Glutamatergic neuron (in vitro differentiated cells): ENCODE results near the gene DGKI. TPM values are rescaled to one million over a fixed set of nuclear protein-coding genes. Genes with fewer than 3 reads are reported as not detected.

Source experiments
- DNase-seq: peaks from one replicate; pipeline ENCODE4 v3.0.0; 2022
- H3K27ac Mint-ChIP-seq: one replicate; pipeline ENCODE4 v1.8.0; 2020; ENCODE audit warnings: mild to moderate bottlenecking, mixed read lengths, inconsistent platforms; ENCODE audit not compliant: unreplicated experiment
- H3K27me3 Mint-ChIP-seq: one replicate; pipeline ENCODE4 v1.8.0; 2020; ENCODE audit warnings: mild to moderate bottlenecking, moderate library complexity, mixed read lengths, inconsistent platforms; ENCODE audit not compliant: unreplicated experiment
- H3K36me3 Mint-ChIP-seq: one replicate; pipeline ENCODE4 v1.8.0; 2020; ENCODE audit warnings: mild to moderate bottlenecking, mixed read lengths, inconsistent platforms; ENCODE audit not compliant: unreplicated experiment
- H3K4me1 Mint-ChIP-seq: one replicate; pipeline ENCODE4 v1.8.0; 2020; ENCODE audit warnings: mild to moderate bottlenecking, low read depth, mixed read lengths, inconsistent platforms; ENCODE audit not compliant: unreplicated experiment
- H3K4me3 Mint-ChIP-seq: one replicate; pipeline ENCODE4 v1.8.0; 2020; ENCODE audit warnings: mild to moderate bottlenecking, mixed read lengths, inconsistent platforms; ENCODE audit not compliant: unreplicated experiment
- H3K9me3 Mint-ChIP-seq: one replicate; pipeline ENCODE4 v1.8.0; 2020; ENCODE audit warnings: mild to moderate bottlenecking, moderate library complexity, mixed read lengths, inconsistent platforms; ENCODE audit not compliant: unreplicated experiment
- total RNA-seq: library from RNA; stranded (reverse); fragmentation: NEBNext Ultra II Directional; extraction: Animal tissue kit (Norgen Biotek cat#: 25700); gene quantifications from one replicate; pipeline ENCODE4 v1.2.1, GENCODE V29; 2021; ENCODE audit not compliant: unreplicated experiment
- TF ChIP-seq, protein P1 (sequence below): fragments of 200-600 bp; sonication (generic); IDR thresholded peaks from one replicate; pipeline ENCODE4 v1.5.0; 2021; ENCODE audit not compliant: partially characterized antibody, unreplicated experiment

The DGKI gene
- total RNA-seq, 1 donor from 2014 or later, result 19.4 TPM

DNA sequence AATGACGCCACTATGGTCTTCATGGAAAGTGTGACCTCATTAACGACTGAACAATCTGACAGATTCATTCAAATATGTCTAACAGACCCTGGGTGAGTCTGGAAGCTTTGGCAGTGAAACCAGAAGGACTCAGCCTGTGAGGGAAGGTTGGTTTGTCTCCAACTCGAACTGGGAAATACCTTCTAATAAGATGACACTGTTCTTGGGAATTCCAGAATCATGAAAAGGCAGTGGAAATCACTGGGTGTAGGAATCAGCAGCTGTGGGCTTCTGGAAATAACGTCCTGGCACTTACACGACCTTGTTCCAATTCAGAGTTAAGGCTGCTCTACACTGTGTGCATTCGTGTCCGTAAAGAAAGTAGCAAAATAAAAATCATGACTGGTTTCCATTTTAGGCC, 75.1 kb downstream of the DGKI start:
- Mint-ChIP-seq H3K4me1 (no peaks in the 10 kb centered on the region), H3K27ac (no peak overlapping the region), H3K4me3 (no peak overlapping the region), H3K36me3 (no peaks in the 10 kb centered on the region), H3K9me3 (peaks cover 5% of the 10 kb centered on the region), H3K27me3 (no peaks in the 10 kb centered on the region)
- DNase-seq, result no peak
- TF ChIP-seq, protein P1, sequence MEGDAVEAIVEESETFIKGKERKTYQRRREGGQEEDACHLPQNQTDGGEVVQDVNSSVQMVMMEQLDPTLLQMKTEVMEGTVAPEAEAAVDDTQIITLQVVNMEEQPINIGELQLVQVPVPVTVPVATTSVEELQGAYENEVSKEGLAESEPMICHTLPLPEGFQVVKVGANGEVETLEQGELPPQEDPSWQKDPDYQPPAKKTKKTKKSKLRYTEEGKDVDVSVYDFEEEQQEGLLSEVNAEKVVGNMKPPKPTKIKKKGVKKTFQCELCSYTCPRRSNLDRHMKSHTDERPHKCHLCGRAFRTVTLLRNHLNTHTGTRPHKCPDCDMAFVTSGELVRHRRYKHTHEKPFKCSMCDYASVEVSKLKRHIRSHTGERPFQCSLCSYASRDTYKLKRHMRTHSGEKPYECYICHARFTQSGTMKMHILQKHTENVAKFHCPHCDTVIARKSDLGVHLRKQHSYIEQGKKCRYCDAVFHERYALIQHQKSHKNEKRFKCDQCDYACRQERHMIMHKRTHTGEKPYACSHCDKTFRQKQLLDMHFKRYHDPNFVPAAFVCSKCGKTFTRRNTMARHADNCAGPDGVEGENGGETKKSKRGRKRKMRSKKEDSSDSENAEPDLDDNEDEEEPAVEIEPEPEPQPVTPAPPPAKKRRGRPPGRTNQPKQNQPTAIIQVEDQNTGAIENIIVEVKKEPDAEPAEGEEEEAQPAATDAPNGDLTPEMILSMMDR, result no peak

DNA sequence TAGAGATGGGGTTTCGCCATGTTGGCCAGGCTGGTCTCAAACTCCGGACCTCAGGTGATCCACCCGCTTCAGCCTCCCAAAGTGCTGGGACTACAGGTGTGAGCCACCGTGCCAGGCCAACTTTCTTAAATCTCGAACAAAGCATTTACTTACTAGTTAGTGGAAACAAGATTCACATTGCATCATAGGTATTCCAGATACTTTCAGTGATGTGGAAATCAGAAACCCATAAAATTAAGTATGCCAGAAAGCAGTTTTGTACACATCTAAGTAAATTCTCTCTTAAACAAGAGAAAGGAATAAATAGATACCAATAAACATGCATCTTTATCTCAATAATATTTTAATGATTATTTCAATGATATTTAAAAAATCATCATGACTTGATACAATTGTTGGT, 75.5 kb downstream of the DGKI start:
- Mint-ChIP-seq H3K27ac (no peak overlapping the region), H3K4me3 (no peak overlapping the region), H3K4me1 (no peaks in the 10 kb centered on the region), H3K36me3 (no peaks in the 10 kb centered on the region), H3K27me3 (no peaks in the 10 kb centered on the region), H3K9me3 (peaks cover 3% of the 10 kb centered on the region)
- TF ChIP-seq, protein P1, result no peak
- DNase-seq, result no peak

DNA sequence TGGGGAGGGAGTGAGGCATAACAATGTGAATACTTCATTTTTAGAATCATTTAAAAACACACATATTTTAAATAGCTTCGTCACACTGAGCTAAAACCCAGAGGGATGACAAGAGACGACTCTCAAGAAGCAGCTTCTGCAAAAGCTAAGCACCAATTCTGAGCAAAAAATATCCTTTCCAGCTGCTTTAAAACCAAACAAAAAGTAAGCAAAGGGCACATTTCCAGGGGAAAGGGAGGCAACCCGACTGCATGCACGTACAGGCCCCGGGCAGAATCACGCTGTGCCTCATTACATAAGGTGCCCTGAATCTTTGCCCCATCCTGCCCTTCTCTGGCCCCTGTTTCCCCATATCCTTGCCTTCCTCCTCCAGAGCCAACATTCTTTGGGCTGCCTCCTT, 78.4 kb downstream of the DGKI start:
- Mint-ChIP-seq H3K9me3 (peaks cover 3% of the 10 kb centered on the region), H3K36me3 (no peaks in the 10 kb centered on the region), H3K27ac (no peak overlapping the region), H3K4me1 (peaks cover 9% of the 10 kb centered on the region), H3K4me3 (no peak overlapping the region), H3K27me3 (no peaks in the 10 kb centered on the region)
- no peak for DNase-seq
- TF ChIP-seq, protein P1, result no peak

DNA sequence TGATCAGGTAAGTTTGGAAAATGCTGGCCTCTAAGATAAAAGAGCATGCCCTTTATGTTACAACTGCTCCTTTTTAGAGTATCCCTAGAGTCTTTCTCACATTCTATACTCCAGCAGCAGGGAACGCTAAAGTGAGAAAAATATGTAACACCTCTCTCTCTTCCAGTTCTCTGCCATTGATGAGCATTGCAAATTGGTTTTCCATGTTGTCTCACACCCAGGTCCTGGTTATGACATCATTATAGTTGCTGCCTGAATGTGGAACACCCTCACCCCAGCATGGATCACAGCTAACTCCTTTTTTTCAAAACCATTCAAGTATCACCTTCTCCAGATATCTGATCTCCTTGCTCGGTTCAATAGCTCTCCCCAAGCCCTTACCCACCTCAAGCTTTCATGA, 84.4 kb downstream of the DGKI start:
- TF ChIP-seq, protein P1, result no peak
- H3K4me1 Mint-ChIP-seq, result peaks cover 9% of the 10 kb centered on the region
- H3K27ac Mint-ChIP-seq, result no peak overlapping the region
- peaks cover 6% of the 10 kb centered on the region for H3K36me3 Mint-ChIP-seq
- H3K27me3 Mint-ChIP-seq, result peaks cover 3% of the 10 kb centered on the region
- H3K4me3 Mint-ChIP-seq, result no peak overlapping the region
- DNase-seq, result no peak
- no peaks in the 10 kb centered on the region for H3K9me3 Mint-ChIP-seq

DNA sequence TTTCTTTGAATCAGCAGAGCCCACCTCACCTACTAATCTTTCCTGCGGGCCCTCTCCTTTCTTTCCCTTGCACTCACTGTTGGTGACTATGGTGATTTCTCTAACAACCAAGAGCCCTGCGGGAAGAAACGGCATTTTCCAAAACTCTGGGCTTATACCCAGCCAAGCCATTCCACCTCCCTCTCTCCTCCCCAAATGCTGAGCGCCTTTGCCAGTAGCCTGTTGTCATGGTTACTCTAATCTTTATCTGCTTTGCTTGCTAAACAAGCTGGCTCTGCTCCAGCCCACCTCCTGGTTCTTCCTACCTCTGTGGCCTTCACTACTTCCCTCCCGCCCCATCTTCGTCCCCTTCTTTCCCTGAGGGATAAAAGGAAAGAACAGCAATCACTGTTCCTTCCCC, 86.7 kb downstream of the DGKI start:
- Mint-ChIP-seq H3K4me1 (peaks cover 5% of the 10 kb centered on the region), H3K9me3 (no peaks in the 10 kb centered on the region), H3K27me3 (peaks cover 3% of the 10 kb centered on the region), H3K4me3 (no peak overlapping the region), H3K36me3 (peaks cover 6% of the 10 kb centered on the region), H3K27ac (no peak overlapping the region)
- DNase-seq, result no peak
- TF ChIP-seq, protein P1, result no peak
